Measurements from ENCODE around the gene MCF2L2. TPM values are rescaled to one million over a fixed set of nuclear protein-coding genes. Genes with fewer than 3 reads are reported as not detected.
A peak's percentile ranks its signal among the peaks of the same experiment; 100 is the strongest.

Gene MCF2L2
- total and polyA plus RNA-seq, 2 experiments from 2014 or later: 6.7 to 14.6 TPM

GRCh38 chr3:183435661-183436060, 7.2 kb upstream of the MCF2L2 start:
- peaks cover 12% of the 10 kb centered on the region for H3K27me3 Mint-ChIP-seq (ENCODE audit: insufficient read depth, low read depth, poor library complexity)
- Histone ChIP-seq H4K20me1 (replicated peaks; ENCODE audit: insufficient read depth) (no peaks in the 10 kb centered on the region), H3F3A (replicated peaks; ENCODE audit: low read depth) (no peaks in the 10 kb centered on the region), H3K4me3 (no peak overlapping the region), H3K36me3 (ENCODE audit: insufficient read depth) (no peaks in the 10 kb centered on the region), H3K4me1 (ENCODE audit: insufficient read depth) (peaks cover 35% of the 10 kb centered on the region), H3K79me2 (replicated peaks; ENCODE audit: insufficient read depth) (no peaks in the 10 kb centered on the region), H3K27ac (ENCODE audit: low read depth) (0 out of 2 replicates have a peak overlapping the region, but pooled peaks have one; percentile 15), H3K9me2 (ENCODE audit: insufficient read depth) (no peaks in the 10 kb centered on the region), H2AFZ (0 out of 2 replicates have a peak overlapping the region, but pooled peaks have one; percentile 1), H3K27me3 (ENCODE audit: insufficient read depth) (no peaks in the 10 kb centered on the region), H3K4me2 (peak overlapping the region; percentile 58)
- peaks cover 37% of the 10 kb centered on the region for H3K4me1 Mint-ChIP-seq
- no peaks in the 10 kb centered on the region; the same call in 2 of the 3 replicates for H3K9me3 Mint-ChIP-seq
- H3K27ac Mint-ChIP-seq: no peak overlapping the region
- no peaks in the 10 kb centered on the region for H3K36me3 Mint-ChIP-seq (ENCODE audit: low read depth)
- H3K4me3 Mint-ChIP-seq: no peak overlapping the region; the same call in 2 of the 3 replicates
- no peak for DNase-seq (ENCODE audit: low spot score)
- ATAC-seq: peak; percentile 43
- TF ChIP-seq JUNB (IDR thresholded peaks at IDR 0.05; ENCODE audit: unreplicated experiment): no peak
- TF ChIP-seq, protein P1, sequence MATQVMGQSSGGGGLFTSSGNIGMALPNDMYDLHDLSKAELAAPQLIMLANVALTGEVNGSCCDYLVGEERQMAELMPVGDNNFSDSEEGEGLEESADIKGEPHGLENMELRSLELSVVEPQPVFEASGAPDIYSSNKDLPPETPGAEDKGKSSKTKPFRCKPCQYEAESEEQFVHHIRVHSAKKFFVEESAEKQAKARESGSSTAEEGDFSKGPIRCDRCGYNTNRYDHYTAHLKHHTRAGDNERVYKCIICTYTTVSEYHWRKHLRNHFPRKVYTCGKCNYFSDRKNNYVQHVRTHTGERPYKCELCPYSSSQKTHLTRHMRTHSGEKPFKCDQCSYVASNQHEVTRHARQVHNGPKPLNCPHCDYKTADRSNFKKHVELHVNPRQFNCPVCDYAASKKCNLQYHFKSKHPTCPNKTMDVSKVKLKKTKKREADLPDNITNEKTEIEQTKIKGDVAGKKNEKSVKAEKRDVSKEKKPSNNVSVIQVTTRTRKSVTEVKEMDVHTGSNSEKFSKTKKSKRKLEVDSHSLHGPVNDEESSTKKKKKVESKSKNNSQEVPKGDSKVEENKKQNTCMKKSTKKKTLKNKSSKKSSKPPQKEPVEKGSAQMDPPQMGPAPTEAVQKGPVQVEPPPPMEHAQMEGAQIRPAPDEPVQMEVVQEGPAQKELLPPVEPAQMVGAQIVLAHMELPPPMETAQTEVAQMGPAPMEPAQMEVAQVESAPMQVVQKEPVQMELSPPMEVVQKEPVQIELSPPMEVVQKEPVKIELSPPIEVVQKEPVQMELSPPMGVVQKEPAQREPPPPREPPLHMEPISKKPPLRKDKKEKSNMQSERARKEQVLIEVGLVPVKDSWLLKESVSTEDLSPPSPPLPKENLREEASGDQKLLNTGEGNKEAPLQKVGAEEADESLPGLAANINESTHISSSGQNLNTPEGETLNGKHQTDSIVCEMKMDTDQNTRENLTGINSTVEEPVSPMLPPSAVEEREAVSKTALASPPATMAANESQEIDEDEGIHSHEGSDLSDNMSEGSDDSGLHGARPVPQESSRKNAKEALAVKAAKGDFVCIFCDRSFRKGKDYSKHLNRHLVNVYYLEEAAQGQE (IDR thresholded peaks at IDR 0.05; ENCODE audit: unreplicated experiment): no peak
- TF ChIP-seq STAT1 (IDR thresholded peaks at IDR 0.05; ENCODE audit: unreplicated experiment): no peak
- TF ChIP-seq NANOG (IDR thresholded peaks at IDR 0.05; ENCODE audit: borderline replicate concordance): no peak
- TF ChIP-seq CREB1 (CRISPR knock-in tag; IDR thresholded peaks at IDR 0.05; ENCODE audit: low read depth): no peak

GRCh38 chr3:183434992-183435391, 6.6 kb upstream of the MCF2L2 start:
- peak overlapping the region; percentile 53; the same call in 2 of the 3 replicates for H3K4me3 Mint-ChIP-seq
- peak overlapping the region; percentile 74; the same call in 1 of the 2 replicates for H3K27ac Mint-ChIP-seq
- H3K4me1 Mint-ChIP-seq: peaks cover 33% of the 10 kb centered on the region
- no peaks in the 10 kb centered on the region for H3K9me3 Mint-ChIP-seq
- Histone ChIP-seq H3F3A (replicated peaks; ENCODE audit: low read depth) (peaks cover 3% of the 10 kb centered on the region), H2AFZ (no peak overlapping the region), H3K4me1 (ENCODE audit: insufficient read depth) (peaks cover 30% of the 10 kb centered on the region), H3K4me2 (peak overlapping the region; percentile 58), H3K27ac (ENCODE audit: low read depth) (peak overlapping the region; percentile 15), H4K20me1 (replicated peaks; ENCODE audit: insufficient read depth) (no peaks in the 10 kb centered on the region), H3K4me3 (peak overlapping the region; percentile 17; the same call in 1 of the 2 replicates), H3K27me3 (ENCODE audit: insufficient read depth) (no peaks in the 10 kb centered on the region), H3K36me3 (ENCODE audit: insufficient read depth) (no peaks in the 10 kb centered on the region), H3K79me2 (replicated peaks; ENCODE audit: insufficient read depth) (no peaks in the 10 kb centered on the region), H3K9me2 (ENCODE audit: insufficient read depth) (no peaks in the 10 kb centered on the region)
- DNase-seq (ENCODE audit: low spot score) (peak; percentile 65), ATAC-seq (peak; percentile 94)
- H3K27me3 Mint-ChIP-seq (ENCODE audit: insufficient read depth, low read depth, poor library complexity): peaks cover 17% of the 10 kb centered on the region
- no peaks in the 10 kb centered on the region for H3K36me3 Mint-ChIP-seq (ENCODE audit: low read depth)
- peak; percentile 57; the same call in 1 of the 2 replicates for TF ChIP-seq NANOG (IDR thresholded peaks at IDR 0.05; ENCODE audit: borderline replicate concordance)
- TF ChIP-seq, protein P2, sequence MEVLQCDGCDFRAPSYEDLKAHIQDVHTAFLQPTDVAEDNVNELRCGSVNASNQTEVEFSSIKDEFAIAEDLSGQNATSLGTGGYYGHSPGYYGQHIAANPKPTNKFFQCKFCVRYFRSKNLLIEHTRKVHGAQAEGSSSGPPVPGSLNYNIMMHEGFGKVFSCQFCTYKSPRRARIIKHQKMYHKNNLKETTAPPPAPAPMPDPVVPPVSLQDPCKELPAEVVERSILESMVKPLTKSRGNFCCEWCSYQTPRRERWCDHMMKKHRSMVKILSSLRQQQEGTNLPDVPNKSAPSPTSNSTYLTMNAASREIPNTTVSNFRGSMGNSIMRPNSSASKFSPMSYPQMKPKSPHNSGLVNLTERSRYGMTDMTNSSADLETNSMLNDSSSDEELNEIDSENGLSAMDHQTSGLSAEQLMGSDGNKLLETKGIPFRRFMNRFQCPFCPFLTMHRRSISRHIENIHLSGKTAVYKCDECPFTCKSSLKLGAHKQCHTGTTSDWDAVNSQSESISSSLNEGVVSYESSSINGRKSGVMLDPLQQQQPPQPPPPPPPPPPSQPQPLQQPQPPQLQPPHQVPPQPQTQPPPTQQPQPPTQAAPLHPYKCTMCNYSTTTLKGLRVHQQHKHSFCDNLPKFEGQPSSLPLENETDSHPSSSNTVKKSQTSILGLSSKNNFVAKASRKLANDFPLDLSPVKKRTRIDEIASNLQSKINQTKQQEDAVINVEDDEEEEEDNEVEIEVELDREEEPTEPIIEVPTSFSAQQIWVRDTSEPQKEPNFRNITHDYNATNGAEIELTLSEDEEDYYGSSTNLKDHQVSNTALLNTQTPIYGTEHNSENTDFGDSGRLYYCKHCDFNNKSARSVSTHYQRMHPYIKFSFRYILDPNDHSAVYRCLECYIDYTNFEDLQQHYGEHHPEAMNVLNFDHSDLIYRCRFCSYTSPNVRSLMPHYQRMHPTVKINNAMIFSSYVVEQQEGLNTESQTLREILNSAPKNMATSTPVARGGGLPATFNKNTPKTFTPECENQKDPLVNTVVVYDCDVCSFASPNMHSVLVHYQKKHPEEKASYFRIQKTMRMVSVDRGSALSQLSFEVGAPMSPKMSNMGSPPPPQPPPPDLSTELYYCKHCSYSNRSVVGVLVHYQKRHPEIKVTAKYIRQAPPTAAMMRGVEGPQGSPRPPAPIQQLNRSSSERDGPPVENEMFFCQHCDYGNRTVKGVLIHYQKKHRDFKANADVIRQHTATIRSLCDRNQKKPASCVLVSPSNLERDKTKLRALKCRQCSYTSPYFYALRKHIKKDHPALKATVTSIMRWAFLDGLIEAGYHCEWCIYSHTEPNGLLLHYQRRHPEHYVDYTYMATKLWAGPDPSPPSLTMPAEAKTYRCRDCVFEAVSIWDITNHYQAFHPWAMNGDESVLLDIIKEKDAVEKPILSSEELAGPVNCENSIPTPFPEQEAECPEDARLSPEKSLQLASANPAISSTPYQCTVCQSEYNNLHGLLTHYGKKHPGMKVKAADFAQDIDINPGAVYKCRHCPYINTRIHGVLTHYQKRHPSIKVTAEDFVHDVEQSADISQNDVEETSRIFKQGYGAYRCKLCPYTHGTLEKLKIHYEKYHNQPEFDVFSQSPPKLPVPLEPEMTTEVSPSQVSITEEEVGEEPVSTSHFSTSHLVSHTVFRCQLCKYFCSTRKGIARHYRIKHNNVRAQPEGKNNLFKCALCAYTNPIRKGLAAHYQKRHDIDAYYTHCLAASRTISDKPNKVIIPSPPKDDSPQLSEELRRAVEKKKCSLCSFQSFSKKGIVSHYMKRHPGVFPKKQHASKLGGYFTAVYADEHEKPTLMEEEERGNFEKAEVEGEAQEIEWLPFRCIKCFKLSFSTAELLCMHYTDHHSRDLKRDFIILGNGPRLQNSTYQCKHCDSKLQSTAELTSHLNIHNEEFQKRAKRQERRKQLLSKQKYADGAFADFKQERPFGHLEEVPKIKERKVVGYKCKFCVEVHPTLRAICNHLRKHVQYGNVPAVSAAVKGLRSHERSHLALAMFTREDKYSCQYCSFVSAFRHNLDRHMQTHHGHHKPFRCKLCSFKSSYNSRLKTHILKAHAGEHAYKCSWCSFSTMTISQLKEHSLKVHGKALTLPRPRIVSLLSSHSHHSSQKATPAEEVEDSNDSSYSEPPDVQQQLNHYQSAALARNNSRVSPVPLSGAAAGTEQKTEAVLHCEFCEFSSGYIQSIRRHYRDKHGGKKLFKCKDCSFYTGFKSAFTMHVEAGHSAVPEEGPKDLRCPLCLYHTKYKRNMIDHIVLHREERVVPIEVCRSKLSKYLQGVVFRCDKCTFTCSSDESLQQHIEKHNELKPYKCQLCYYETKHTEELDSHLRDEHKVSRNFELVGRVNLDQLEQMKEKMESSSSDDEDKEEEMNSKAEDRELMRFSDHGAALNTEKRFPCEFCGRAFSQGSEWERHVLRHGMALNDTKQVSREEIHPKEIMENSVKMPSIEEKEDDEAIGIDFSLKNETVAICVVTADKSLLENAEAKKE (CRISPR knock-in tag; IDR thresholded peaks at IDR 0.05): peak; percentile 89
- TF ChIP-seq, protein P1 (IDR thresholded peaks at IDR 0.05; ENCODE audit: unreplicated experiment): no peak

All from GM23338 (cell line).